SK-MEL-5 (cell line): ENCODE results near the gene FAM204A. TPM values are rescaled to one million over a fixed set of nuclear protein-coding genes. Genes with fewer than 3 reads are reported as not detected.

Source experiments
- DNase-seq: peaks from one replicate; pipeline ENCODE4 v3.0.0-alpha.2; 2016; ENCODE audit warnings: low read depth, low spot score
- in situ Hi-C: cut with HindIII; loops from 2 replicates; pipeline ENCODE4 v1.10.0; 2016; ENCODE audit warnings: low sequenced_read_pairs, high pct_unique_total_duplicates, low pct_unique_long_range_greater_than_20kb
- total RNA-seq: library from RNA; depleted of rRNA; stranded (reverse); fragments of >200 nt; shearing (Covaris generic); gene quantifications from 2 replicates; pipeline ENCODE4 v1.2.3, GENCODE V29; 2014

The FAM204A gene
- total RNA-seq, 1 experiment from 2014 or later, result 54.0 TPM

DNA sequence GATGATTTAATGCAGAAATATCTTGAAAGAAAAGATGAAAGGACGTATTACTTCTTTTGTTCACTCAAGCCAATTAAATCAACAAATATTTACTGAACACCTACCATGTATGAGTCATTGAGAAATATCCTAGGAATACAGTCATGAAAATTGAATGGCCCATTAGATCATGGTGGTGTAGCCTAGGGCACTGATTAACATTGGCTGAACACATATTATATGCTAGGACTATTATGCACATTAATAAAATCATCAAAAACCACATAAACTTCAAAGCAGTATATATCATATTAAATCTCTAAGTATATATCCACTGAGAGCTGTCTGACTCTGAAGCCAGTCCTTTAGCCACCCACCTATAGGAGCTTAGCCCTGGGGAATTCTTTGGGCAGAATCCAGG, 41.8 kb downstream of the FAM204A start:
- in situ Hi-C loops, result no loop called here
- no peak for DNase-seq

DNA sequence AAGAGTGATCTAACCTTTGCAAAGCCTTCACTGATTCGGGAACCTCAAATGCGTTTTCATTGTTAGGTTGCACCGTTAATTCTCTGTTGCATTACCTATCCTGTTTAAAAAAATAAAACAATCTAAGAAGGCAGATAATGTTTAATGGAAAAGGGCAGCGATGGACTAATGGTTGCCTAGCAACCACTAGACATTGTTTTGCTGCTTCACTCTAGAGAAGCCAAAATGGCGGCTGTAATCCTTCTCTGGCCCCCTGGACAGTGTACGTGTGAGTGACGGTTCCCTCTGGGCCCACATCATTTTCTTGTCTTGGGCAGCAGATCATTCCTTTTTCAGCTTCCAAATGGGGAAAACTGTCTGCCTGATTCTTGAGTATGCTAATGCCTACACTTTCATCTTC, 43.3 kb downstream of the FAM204A start:
- in situ Hi-C loops, result no loop called here
- DNase-seq, result no peak

GRCh38 chr10:118291122-118291521, 51.0 kb downstream of the FAM204A start:
- in situ Hi-C loops, result no loop called here

DNA sequence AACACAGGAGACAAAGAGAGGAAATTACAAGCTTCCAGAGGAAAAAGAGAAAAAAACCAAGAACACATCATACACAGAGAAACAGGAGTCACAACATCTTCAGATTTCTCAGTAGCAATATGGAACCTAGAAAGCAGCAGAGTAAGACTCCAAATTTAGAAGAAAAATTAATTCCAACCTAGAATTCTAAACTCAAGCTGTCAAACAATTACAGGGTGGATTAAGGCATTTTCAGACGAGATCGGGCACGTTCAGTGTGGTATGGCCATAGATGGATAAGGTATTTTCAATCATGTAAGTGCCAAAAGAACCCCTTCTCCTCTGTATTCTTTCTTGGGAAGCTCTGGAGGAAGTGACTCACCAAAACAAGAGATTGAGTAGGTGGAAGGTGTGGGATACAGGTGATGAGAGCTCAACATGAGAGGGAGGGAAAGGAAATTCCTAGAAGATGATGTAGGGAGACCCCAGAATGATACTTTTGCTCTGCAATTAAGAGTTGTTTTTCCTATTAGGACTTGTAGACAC, 51.6 kb downstream of the FAM204A start:
- in situ Hi-C loops, result no loop called here
- DNase-seq, result no peak

More at GRCh38 chr10:118291122-118291521, 51.0 kb downstream of the FAM204A start:
- DNase-seq, result no peak

- DNase-seq, result no peak
- in situ Hi-C loops, result no loop called here
Observed at GRCh38 chr10:118287076-118287806, 54.9 kb downstream of the FAM204A start.

- in situ Hi-C loops, result no loop called here
- DNase-seq, result no peak
Observed at GRCh38 chr10:118286051-118286838, 55.9 kb downstream of the FAM204A start.

DNA sequence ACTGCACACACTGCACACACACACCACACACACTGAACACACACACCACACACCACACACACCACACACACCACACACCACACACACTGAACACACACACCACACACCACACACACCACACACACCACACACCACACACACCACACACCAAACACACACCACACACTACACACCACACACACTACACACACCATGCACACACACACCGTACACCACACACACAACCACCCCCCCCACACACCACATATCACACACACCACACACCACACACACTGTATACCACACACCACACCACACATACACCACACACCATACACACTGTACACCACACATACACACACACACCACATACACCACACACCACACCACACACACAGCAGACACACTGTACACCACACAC, 59.5 kb downstream of the FAM204A start:
- in situ Hi-C loops, result no loop called here
- no peak for DNase-seq

DNA sequence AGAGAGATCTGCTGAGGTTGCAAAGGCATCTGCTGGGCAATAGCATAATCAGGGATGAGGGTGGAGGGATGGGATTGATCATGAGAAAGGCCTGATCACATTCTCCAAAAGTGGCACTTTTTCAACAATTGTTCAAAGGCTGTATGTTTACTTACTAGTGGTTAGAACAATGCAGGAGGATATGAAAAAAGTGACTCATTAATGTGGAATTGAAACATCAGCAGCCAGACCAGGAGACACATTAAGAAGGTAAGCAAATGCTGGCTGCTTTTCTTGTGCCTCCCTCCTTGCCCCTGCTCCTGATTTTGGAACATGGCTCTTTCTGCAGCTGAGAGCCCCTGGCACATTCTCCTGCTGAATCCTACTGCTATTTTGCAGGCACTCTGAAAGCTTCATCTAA, 63.5 kb downstream of the FAM204A start:
- DNase-seq, result no peak
- in situ Hi-C loops, result no loop called here

DNA sequence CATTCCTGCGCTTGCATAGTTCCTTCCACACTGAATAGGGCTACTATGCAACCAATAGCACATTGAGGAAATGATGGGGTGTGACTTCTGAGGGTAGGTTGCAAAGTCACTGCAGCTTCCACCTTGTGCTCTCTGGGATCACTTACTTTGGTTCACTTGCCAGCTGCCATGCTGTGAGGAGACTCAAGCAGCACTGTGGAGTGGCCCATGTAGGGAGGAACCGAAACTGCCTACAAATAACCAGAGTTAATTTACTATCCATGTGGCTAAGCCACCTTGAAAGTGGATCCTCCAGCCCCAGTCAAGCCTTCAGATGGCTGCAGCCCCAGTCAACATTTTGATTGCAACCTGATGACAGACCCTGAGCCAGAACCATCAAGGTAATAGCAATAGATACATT, 64.3 kb downstream of the FAM204A start:
- in situ Hi-C loops, result no loop called here
- DNase-seq, result no peak

DNA sequence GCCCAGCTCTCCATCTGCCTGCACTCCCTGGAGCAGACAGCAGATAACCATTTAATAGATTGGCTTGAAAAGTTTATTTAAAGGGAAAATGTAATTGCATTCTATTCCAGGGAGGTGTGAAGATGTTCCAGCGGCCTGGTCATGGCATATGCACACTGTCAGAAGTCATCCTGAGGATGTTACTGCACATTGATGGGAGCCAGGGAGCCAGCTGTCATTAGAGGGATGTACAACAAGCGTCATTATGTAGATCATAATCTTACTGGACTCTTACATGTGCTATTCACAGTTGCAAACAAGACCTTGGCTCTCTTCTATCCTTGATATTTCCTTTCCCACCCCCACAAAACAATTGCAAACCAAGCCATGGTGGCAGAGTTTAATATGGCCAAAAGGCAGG, 65.4 kb downstream of the FAM204A start:
- in situ Hi-C loops, result no loop called here
- no peak for DNase-seq

DNA sequence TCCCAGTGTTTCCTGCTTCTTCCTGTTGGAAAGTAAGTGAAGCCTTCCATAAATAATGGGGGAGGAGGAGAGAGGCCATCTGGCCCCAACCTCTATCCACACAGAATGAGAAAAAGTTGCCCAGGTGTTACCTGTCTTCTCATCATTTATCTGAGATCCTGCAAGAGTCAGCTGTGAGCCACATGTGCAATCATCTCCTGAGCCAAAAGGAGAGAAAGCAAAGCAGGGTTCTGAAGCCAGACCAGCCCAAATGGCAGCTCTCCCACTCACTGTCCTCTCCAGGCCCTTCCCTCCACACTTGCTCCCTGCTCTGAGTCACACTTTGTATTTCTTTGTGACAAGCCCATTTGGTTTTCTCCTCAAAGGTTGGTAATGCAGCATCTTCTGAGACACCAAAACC, 65.9 kb downstream of the FAM204A start:
- in situ Hi-C loops, result no loop called here
- no peak for DNase-seq

DNA sequence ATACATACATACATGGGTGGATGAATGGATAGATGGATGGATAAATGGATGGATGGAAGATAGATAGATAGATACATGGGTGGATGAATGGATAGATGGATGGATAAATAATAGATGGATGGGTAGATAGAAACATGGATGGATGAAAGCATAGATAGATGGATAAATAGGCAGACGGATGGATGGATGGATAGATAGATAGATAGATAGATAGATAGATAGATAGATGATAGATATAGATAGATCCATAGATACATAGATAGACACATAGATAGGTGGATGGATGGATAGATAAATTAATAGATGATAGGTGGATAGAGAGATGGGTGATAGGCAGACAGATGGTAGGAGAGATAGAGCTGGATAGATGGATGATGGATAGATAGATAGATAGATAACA, 68.5 kb downstream of the FAM204A start:
- in situ Hi-C loops, result no loop called here
- DNase-seq, result no peak

DNA sequence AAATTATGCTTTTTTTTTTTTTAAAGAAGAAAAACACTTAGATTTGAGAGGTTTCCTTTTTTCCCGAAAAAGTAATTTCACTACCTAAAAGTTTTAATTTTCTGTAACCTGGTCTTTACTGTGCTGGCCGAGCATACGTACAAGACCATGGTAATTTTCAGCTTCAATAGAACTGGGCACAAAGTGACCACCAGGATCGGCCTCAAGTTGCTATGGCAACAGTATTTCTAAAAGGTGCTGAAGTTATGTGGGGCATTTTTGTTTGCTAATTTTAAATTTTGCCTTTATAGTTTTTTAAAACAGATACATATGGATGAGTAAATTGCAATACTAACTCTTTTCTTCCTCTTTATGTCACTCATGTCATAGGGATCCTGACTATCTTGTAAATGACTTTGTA, 69.4 kb downstream of the FAM204A start:
- DNase-seq, result no peak
- in situ Hi-C loops, result no loop called here

- in situ Hi-C loops, result no loop called here
- DNase-seq, result no peak
Observed at GRCh38 chr10:118272149-118272721, 69.9 kb downstream of the FAM204A start.

DNA sequence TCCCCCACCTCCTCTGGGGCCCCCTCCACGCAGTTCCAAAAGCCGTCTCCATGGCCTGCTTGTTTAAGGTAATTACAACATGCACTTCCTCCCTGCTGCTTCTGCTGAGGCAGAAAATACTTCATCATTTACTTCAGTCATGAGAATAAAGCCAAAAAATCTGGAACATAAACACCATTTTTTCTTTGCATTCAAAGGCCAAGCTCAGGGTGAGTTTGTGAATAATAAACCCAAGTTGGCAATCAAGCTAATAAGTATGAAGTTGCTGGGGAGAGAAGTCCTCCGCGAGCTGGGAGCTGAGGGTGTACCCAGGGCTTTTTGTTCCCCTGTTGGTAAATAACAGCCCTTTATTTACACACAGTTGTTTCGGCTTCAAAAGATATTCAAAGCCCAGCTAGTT, 70.5 kb downstream of the FAM204A start:
- in situ Hi-C loops, result no loop called here
- DNase-seq, result no peak

GRCh38 chr10:118266098-118266748, 75.9 kb downstream of the FAM204A start:
- in situ Hi-C loops, result no loop called here
- DNase-seq, result no peak

- in situ Hi-C loops, result no loop called here
- no peak for DNase-seq
Observed at GRCh38 chr10:118264838-118265470, 77.2 kb downstream of the FAM204A start.

GRCh38 chr10:118264252-118264651, 77.9 kb downstream of the FAM204A start:
- in situ Hi-C loops, result no loop called here

More at GRCh38 chr10:118264252-118264651, 77.9 kb downstream of the FAM204A start:
- DNase-seq, result no peak
